HG03095 (cell line): ENCODE results near the gene CCDC69.
"Not testable (repeated sequence)": the region's sequence is repeated elsewhere in the genome, so short reads cannot be mapped to it uniquely, and the experiment has no call there.

Experiments used
- ATAC-seq: cut with Tn5 transposase; IDR thresholded peaks from one replicate; pipeline ENCODE4 v1.9.1; 2021; ENCODE audit warnings: moderate library complexity; ENCODE audit not compliant: unreplicated experiment

The CCDC69 gene

DNA sequence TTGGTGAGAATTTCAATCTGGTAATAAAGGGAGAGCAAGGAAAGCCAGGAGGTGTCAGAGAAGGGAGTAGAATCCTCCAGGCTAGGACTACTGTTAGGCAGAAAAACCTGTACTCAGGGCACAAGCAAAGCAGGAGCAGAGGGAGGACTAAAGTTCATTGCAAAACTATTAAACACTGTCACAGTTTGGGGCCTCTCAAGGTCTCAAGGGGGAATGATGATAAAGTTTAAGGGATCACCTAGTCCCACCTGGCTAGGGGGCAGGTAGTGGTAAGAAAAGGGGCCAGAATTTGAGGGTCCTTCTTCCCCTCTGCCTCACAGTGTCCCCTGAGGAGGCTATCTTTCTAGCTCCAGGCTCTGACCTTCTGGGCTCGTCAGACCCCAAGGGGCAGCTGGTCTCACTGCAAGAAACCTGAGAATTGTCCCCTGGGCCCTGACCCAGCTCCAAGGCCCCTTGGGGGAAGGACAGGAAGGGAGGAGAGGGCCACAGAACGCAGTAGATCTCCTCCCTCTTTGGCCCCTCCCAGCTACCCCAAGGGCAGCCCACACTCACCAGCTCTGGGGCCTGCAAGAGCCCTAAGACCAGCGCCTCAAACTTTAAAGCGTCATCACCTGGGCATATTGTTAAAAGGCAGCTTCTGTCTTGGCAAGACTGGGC, 974 bp downstream of the CCDC69 start:
- ATAC-seq, result peak; percentile 70

DNA sequence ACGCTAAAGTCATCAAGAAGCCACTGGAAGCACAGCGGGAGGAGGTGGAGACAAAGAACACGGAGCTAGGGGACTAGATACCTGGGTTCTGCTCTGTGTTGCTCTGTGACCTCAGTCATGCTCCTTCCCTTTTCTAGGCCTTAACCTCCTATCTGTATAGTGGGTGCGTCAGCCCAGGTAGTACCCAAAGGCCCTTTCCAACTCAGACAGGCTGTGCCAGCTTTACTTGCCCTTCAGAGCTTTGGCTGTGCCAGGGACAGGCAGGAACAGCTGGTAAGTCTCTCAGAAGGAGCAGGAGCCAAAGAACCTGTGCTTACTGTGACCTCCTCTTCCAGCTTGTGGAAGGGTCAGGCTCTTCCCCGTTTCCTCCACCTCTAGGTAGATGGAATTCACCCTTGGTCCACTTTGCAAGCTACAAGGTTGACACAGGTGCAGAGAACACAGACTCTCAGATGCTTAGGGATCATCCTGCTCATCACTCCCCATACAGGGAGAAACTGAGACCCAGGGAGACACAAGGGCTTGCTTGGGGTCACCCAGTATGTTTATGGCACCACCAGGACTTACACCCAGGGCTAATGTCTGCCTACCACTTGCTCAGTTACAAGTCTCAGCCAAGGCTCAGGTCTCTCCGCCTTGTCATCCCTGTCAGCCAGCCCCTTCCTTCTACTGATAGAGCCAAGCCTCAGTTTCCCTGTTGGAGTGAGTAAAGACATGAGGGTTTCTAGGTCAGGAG, 1.7 kb downstream of the CCDC69 start:
- no peak for ATAC-seq

DNA sequence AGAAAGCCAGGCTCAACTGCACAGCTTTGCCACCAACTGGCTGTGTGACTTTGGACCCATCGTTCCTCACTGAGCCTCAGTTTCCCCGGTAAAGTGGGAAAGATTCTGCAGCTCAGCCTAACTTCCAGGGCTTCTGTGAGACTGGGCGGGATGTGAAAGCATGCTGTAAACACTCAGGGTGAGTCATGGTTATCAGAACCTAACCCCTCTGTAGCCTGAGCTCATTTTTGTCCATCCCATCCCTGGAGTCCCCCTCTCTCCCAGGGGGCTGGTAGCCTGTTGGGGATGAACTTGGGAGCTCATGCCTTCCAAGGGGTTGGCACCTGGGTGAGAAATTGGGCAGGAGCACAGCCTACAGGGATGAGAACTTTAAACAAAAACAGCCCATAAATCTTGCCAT, 2.3 kb downstream of the CCDC69 start:
- ATAC-seq, result no peak

DNA sequence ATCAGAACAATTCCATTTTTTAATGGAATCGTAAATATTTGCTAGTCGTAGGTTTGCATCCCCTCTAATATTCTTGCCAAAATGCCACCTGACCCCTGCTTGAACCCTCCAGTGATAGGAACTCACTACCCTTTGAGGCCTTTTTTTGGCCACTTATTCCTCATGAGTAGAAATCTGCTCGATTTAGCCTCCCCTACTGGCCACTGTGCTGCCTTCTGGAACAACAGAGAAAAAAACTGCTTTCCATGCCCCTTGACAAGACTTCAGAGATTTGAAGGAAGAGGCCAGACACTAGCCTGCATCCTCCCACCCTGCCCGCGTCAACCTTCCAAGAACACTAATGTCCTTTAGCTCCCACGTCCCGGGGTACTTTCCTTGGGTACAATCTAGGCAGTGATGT, 4.1 kb downstream of the CCDC69 start:
- no peak for ATAC-seq

DNA sequence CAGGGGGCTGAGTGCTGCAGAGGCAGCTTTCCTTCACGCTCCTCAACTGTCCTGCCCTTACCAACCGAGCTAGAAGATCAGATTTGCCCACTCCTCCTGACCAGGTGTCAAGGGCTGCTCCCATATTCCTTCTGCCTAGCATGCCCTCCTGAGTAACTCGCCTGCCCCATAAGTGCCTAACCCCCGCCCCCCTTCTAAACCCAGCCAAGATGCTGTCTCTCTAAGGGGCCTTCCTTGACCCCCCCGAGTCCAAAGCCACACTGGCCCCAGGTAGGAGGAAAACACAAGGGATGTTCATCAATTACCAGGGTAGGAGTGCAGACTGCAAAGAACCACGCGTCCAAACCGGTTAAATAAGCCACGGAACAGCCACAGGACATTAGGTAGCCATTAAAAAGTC, 4.8 kb downstream of the CCDC69 start:
- no peak for ATAC-seq

DNA sequence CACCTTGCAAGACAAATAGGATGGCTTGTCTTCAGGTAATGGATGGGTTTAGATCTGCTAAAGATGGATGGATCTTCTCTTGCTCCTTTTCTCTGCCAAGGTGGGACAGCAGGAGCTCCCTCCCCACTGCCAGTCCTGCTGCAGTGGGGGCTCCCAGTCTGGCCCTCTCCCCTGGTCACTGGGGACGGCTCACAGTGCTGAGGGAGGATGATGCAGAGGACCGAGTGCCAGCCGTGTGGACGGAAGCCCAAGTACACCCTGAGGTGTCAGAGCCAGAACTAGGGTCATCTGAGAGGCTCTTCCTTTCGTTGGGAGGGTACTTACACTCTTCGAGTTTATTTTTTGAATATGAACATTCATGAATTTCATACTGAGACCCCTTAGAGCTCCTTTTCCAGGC, 5.7 kb downstream of the CCDC69 start:
- no peak for ATAC-seq

DNA sequence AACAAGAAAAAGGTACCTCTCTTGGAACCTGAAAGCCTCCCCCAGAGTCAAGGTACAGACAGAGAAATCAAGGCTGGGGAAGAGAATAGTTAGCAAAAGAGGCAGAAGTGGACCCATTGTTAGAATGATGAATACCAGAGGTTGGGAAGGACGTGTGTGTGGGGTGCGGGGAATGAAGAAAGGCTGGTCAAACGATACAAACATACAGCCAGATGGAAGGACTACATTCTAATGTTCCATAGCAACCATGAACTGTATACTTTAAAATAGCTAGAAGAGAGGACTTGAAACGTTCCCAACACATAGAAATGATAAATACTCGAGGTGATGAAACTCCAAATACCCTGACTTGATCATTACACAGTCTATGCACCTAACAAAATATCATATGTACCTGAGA, 7.1 kb downstream of the CCDC69 start:
- ATAC-seq, result no peak

DNA sequence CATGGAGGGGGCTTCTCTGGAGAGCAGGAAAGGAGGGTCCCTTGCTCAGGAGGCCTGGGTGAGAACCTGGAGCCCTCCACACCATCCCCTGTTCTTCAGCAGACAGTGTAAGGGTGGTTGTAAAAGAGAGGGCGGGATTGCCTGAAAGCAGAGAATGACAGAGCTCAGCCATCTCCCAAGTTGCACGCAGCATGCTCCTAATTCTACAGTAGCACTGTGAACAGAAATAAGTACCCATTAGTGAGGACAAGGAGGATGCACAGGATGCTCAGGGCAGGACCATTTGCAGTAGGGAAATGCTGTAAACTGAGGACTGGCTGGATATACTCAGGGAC, 8.4 kb downstream of the CCDC69 start:
- ATAC-seq, result no peak

DNA sequence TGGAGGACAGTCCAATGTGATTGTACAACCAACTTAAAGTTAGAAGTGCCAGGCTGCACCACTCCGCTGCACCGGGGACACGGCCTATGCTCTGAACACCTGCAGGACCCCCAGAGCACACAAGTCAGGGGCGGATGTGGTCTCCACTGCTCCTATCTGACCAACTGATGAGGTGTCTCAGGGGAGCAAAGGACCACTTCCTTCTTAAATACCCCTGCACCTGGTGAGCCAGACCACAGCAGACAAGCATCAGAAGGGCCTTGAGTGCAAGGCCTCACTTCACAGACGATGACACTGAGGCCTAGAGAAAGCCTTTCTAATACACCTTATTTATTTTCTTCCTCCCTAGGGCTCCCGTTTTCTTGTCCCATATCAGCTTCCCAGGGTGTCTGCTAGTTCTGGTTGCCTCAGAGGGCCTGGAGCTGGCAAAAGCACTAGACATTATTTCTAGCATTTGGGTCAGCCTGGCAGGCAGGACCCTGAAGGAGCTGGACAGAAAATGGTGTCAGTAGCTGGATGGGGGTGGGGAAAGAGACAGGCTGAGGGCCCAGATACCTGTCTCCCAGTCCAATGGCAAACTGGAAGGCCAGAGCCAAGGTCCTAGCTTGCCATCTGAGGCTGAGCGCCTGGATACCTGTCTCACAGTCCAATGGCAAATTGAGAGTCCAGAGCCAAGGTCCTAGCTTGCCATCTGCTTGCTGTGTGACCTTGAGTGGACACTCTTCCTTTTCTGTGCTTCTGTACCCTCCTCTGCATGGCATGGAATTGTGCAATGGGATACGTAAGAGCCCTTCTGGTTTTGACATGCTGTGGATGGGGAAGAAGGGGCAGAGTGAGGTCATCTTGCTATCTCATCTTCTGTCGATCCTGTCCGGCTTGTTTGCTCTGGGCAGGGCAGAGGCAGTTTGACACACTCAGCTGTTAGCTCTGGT, 9.0 kb downstream of the CCDC69 start:
- ATAC-seq, result peak; percentile 54

DNA sequence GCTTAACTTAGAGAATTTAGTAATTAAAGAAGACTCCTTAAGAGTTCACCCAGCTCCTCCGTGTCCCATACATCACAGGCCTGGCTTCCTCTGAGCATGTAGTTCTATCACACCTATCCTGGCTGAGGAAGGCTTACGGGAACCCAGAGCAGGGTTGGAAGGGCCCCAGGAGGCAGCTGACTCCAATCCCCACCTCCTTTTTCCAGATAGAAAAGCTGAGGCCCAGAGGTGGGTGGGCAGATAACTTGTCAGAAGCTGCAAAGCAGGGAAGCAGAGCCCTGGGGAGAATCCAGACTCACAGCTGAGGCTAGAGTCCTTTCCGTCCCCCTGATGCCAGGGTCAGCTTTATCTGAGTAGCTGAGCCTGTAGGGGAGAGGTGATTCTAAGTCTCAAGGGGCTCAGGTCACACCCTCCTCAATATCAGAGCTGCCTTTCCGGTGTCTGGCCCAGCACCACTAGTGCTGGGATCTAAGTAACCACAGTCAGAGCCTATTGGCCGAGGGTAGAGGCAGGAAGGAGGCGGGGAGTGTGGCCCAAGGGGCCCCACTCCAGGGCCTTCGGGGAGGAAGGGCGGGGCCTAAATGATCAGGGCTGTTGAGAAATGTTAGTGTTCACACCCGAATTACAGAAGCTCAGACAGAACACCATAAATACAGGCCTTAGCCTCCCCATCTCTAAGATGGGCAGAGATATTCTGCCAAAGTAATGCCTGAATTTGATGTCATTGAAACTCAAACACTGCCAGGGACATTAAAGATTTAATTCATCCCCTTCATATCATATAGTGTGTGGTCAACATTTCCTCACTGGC, 9.9 kb downstream of the CCDC69 start:
- ATAC-seq, result peak; percentile 76

DNA sequence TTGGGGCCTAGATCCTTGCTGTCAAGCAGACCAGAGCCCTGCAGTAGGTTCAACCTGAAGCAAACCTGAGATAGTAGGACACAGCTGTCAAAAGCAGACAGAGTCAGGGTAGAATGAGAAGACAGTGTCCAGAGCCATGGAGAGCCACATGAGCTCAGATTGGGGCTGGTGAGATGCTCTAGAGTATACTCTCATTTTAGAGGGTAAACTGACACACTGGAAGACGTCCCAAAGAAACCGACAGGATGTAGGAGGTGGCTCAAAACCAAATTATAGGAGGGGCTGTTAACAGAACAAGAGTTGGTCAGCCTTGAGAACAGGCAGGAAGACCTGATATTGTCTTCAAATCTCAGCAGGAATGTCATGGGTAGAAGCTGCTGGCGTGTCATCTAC, 11.5 kb downstream of the CCDC69 start:
- no peak for ATAC-seq

DNA sequence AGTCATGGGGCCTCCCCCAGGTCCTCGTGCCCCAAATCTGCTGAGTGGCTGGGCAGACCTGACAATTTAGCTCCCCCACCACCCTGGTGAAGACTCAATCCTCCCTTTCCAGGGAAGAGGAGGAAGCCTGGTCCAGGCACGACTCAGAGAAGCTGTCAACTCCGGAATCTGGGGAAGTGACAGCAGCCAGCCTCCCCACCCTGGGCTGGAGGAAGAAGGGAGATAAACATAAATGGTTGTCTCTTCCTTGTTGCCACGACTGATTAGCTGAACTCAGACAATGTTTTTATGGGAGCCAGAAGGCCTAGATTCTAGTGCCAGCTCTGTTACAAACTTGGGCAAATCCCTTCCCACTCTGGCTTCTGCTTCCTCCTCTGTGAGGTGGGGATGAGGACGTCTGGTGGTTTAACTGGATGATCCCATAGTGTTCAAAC, 15.4 kb downstream of the CCDC69 start:
- ATAC-seq, result no peak

DNA sequence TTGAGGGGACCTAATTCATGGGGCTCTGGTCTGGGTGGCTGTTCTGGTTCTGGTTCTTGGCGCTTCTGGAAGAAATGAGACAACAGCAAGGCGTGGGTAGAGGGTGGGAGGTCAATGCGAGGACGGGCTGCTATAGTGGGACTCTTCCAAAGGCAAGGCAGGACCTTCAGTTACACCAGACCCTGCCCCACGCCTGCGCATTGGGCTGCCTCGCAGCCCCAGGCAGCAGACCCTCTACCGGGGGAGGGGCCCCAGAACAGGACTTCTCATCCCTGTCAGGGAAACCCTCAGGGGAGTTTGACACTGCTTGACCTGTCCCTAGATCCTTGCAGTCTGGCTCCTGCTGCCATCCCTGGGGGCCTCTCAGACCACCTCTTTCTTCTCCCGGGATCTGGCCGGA, 18.5 kb downstream of the CCDC69 start:
- ATAC-seq, result no peak

DNA sequence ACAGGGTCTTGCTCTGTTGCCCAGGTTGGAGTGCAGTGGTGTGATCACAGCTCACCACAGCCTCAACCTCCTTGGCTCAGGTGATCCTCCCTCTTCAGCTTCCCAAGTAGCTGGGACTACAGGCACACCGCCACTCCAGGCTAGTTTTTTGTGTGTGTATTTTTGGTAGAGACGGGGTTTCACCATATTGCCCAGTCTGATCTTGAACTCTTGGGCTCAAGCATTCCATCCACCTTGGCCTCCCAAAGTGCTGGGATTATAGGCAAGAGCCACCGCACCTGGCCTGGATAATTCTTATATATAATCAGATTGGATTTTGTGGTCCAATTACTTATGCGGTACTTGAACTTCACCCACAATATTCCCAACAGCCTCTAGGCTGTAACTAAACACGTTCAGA, 19.8 kb downstream of the CCDC69 start:
- no peak for ATAC-seq

DNA sequence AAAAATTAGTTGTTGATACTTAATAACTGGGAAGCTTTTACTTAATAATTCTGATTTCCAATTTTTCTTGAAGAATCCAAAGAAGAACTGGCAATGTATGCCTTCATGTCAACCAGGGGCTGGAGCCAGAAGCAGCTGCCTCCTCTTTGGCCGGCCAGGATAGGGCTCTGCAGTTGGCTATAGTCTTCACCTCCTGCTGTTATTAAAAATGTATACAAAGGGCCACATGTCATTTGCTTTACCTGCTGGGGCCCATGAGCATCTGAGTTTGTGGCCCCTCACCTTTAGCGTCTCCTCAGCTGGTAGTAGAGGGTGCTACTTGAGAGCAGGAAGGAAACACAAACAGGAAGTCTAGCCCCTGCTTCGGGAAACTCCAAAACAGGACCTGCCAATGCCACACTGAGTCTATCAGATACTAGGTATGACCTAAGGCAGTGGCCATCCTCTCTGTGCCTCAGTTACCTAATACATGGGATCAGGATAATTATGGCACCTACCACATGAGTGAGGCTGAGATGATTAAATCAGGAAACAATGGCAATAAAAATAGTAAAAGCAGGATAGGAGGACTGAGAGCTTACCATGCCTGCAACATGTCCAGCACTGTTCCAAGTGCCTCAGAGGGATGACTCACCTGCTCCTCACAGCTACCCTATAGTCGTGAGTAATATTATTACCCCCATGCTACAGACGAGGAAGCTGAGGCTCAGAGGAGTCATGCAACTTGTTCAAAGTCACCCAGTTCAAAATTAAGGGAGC, 21.3 kb downstream of the CCDC69 start:
- ATAC-seq, result no peak

DNA sequence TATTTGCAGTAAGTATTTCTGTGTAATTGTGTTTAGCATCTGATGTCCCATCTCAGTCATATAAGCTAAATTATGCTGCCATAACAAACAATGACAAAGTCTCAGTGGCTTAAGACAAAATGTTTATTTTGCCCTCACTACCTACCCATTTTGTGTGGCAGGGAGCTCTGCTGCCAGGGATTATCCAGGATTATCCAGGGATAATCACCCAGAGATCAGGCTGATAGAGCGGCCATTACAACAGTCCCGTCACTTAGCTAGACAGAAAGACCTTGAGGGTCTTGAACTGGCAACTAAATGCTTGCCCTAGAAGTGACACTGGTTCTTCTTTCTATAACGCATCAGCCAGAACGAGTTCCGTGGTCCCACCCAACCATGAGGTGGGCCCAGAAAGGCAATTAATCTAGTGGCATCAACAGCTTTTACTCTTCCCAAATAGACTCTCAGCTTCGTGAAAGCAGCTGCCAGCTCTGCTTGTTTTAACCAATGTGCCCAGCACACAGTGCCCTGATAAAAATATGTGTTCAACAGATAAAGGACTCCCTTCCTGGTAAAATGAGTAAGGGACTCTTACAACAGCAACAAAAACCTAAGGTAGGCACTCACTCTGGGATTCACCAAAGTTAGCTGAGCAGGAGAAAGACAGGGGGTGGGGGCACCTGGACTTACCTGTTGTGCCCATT, 22.8 kb downstream of the CCDC69 start:
- ATAC-seq, result no peak

DNA sequence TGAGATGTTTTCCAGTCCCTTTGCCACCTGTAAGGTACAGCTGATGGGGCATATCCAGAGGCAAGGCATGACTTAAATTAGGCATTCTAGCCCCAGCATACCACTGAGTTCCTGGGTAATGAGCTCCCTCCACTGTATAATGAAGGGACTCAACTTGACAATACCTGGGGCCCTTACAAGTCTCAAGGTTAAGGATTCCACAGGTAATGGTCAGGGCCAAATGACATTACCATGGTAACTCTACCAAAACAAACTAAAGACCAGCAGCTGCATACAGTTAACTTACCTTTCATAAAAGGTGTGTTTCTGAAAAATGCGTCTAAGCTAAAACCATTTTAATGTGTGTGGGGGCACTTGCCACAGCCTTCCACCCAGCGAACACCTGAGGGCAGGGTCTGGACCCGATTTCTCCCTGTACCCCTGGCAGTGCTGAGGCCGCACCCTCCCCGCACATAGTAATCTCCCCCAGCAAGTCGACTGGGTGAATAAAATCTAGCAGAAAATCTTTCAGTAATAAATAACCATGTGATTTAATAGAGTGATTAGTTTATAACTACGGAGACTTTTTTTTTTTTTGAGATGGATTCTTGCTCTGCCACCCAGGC, 24.2 kb downstream of the CCDC69 start:
- ATAC-seq, result no peak

DNA sequence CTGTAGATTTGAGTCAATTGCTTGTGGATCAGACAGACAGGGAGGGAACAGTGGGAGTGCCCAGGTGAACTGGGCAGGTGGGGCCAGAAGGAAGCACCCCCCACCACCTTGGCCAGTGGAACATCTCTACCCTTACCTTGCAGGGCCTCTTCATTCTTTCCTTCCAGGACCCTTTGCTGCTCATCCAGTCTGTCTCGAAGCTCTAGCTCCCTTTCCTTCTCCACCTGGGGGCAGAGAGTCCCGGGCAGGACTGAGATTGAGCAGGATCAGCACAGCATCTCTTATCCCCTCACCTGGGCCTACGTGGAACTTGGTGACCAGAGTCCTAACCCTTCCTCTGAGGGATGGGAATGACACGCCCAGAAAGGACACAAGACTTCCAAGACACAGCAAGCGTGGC, 25.0 kb downstream of the CCDC69 start:
- no peak for ATAC-seq

DNA sequence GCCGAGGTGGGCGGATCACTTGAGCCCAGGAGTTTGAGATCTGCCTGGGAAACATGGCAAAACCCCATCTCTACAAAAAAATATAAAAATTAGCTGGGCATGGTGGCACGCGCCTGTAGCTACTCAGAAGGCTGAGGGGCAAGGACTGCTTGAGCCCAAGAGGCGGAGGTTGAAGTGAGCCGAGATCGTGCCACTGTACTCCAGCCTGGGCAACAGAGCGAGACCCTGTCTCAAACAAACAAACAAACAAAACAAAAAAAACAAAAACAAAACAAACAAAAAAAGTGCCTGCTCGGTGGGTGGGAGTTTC, 26.6 kb downstream of the CCDC69 start:
- ATAC-seq, result not testable (repeated sequence)
